Heart left ventricle (tissue), 16 donors: Measurements from ENCODE around the gene SLC9A9. TPM values are rescaled to one million over a fixed set of nuclear protein-coding genes. Genes with fewer than 3 reads are reported as not detected.
A peak's percentile ranks its signal among the peaks of the same experiment; 100 is the strongest.

Source experiments
- ATAC-seq, 4 donors: fragments of 200-7000 bp; cut with Tn5 transposase; one replicate each; pipeline ENCODE4 v1.9.1; 2020 to 2022; ENCODE audit warnings: moderate library complexity in 4 of 4, mild to moderate bottlenecking in 3 of 4, moderate number of reproducible peaks in 1 of 4
- DNase-seq, 5 donors: peaks; one replicate each; pipeline ENCODE4 v3.0.0-alpha.2; 2020
- H3K27ac ChIP-seq, 12 donors: fragments of 200-600 bp; sonication (generic) in 4 of 12; one replicate each; pipeline versions ENCODE4 v1.5.0 to v1.8.0; 2016 to 2022; ENCODE audit warnings: mild to moderate bottlenecking in 2 of 12
- H3K27me3 ChIP-seq, 9 donors: fragments of 200-600 bp; sonication (generic) in 2 of 9; one replicate each; pipeline versions ENCODE4 v1.5.1 to v1.8.0; 2016 to 2022; ENCODE audit warnings: mild to moderate bottlenecking in 3 of 9
- H3K36me3 ChIP-seq, 9 donors: fragments of 200-600 bp; sonication (generic) in 2 of 9; one replicate each; pipeline versions ENCODE4 v1.5.0 to v1.8.0; 2018 to 2022; ENCODE audit warnings: mild to moderate bottlenecking in 2 of 9
- H3K4me1 ChIP-seq, 12 donors: fragments of 200-600 bp; sonication (generic) in 4 of 12; one replicate each; pipeline versions ENCODE4 v1.5.0 to v1.8.0; 2016 to 2022; ENCODE audit warnings: mild to moderate bottlenecking in 3 of 12
- H3K4me3 ChIP-seq, 12 donors: fragments of 200-600 bp; sonication (generic) in 4 of 12; one replicate each; pipeline versions ENCODE4 v1.5.0 to v1.8.0; 2017 to 2022; ENCODE audit warnings: mild to moderate bottlenecking in 9 of 12, moderate library complexity in 4 of 12
- H3K9me3 ChIP-seq, 12 donors: fragments of 200-600 bp; sonication (generic) in 4 of 12; one replicate each; pipeline versions ENCODE4 v1.5.0 to v1.8.0; 2016 to 2022; ENCODE audit warnings: mild to moderate bottlenecking in 1 of 12
- POLR2A ChIP-seq, 2 donors: fragments of 450-650 bp; IDR thresholded peaks; one replicate each; pipeline ENCODE4 v1.6.1; 2017; ENCODE audit warnings: antibody characterized with exemption in 2 of 2, mild to moderate bottlenecking in 2 of 2, moderate library complexity in 2 of 2
- WGBS, 4 donors: extraction: QIAGEN DNeasy Blood & Tissue Kit in 2 of 4; methylation state at CpG; one replicate each; pipeline versions ENCODE4 v1.1.5 to v1.1.7; 2013 to 2018; 5-methylcytosine and 5-hydroxymethylcytosine counted together
- intact Hi-C, 10 donors: fragments of 100-400 bp; cut with DNase I; formaldehyde crosslinking; loops; one replicate each; pipeline versions ENCODE4 v1.11.1 to v1.14.2; 2022
- polyA plus RNA-seq, 2 donors: library from polyadenylated mRNA; stranded (reverse); fragments of 200-250 nt; gene quantifications; one replicate each; pipeline ENCODE4 v1.2.3, GENCODE V29; 2013
- total RNA-seq, 9 donors: library from RNA; depleted of rRNA in 2 of 9; stranded (reverse); fragments of >200 nt in 2 of 9; fragmentation: NEBNext Ultra II Directional in 3 of 9; extraction: Animal tissue kit (Norgen Biotek cat#: 25700) in 3 of 9; gene quantifications; one replicate each; pipeline versions ENCODE4 v1.1.0 to v1.2.4, GENCODE V29; 2016 to 2023
- TF ChIP-seq, protein P1 (sequence below), 12 donors: fragments of 200-600 bp; sonication (generic) in 4 of 12; IDR thresholded peaks; one replicate each; pipeline versions ENCODE4 v1.5.0 to v1.8.0; 2018 to 2022; ENCODE audit warnings: antibody characterized with exemption in 12 of 12, mild to moderate bottlenecking in 5 of 12
- donor health status: ischemic (EF 13 %, LVEDD 7.1; RV severe dilation, severe dysfunction).
- donor health status: healthy with polysubstance abuse.
- donor health status: DM: no; HTN: yes; CAD: no.
- donor health status: DM: no; HTN: no; CAD: no.
- donor health status: ischemic (EF 25% LVEDD 6.9; RV normal size, moderate dysfunction).
- donor health status: ischemic (EF 25% LVEDD 5.7; RV mildly dilated, moderate dysfunction).
- donor health status: healthy.
- donor health status: DM: yes; HTN: yes; CAD: no.
- donor health status: ischemic (EF 35%, LVEDD 5.7; RV mildly dilated, moderate dysfunction).
- donor health status: nonischemic (EF 11% LVEDD 7.7; RV severe dilation, severe dysfunction).
- donor health status: DM: yes; HTN: yes; CAD: no.
- donor health status: PGD.
- donor health status: ischemic (EF 29% LVEDD 5.4; RV normal size, mild dysfunction).
- donor health status: nonischemic (EF 23%, LVEDD 6.1; RV moderate dilation, normal function).

Gene SLC9A9
- total and polyA plus RNA-seq, 11 donors = 0.76 to 17.5 (median 3.3) TPM

DNA sequence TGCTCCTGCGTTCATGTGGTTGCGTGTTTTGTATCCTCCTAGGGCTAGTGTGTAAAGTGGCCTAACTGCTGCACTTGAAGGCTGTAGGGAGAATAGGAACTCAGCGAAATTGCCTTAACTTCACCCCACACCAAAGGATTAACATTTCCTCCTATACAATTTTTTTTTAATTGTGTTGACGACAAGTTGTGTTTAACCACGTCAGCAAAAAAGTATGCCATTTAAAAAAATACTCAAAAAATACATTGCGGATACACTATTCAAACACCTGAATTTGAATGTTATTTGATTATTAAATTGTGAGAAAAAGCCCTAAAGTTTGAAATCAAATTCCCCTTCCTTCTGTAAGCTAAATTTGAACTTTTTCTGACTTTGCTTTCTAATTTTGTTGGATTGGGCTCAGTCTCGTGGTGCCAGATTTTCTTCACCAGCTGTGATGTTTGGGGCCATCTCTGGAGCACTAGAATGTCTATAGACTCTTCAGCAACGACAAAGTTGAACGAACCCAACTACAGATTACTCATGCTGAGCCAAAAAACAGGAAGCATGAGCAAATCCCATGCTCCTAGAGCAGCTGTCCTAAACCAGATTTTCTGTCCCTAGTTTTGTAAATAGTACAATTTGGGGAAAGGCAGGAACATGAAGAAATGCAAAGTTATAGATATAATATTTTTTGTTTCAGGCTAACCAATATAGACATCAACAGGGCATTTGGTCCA lies 8.1 kb upstream of the SLC9A9 start:
- TF ChIP-seq, protein P1, sequence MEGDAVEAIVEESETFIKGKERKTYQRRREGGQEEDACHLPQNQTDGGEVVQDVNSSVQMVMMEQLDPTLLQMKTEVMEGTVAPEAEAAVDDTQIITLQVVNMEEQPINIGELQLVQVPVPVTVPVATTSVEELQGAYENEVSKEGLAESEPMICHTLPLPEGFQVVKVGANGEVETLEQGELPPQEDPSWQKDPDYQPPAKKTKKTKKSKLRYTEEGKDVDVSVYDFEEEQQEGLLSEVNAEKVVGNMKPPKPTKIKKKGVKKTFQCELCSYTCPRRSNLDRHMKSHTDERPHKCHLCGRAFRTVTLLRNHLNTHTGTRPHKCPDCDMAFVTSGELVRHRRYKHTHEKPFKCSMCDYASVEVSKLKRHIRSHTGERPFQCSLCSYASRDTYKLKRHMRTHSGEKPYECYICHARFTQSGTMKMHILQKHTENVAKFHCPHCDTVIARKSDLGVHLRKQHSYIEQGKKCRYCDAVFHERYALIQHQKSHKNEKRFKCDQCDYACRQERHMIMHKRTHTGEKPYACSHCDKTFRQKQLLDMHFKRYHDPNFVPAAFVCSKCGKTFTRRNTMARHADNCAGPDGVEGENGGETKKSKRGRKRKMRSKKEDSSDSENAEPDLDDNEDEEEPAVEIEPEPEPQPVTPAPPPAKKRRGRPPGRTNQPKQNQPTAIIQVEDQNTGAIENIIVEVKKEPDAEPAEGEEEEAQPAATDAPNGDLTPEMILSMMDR (IDR thresholded peaks at IDR 0.05) = no peak
- TF ChIP-seq POLR2A (IDR thresholded peaks at IDR 0.05) = no peak
- 78 to 80% (median 79%) methylated on average over 9 of the region's 9 CpGs for whole genome bisulfite sequencing, 4 donors
- ATAC-seq = peak in 1 of 4 donors; percentile 39

DNA sequence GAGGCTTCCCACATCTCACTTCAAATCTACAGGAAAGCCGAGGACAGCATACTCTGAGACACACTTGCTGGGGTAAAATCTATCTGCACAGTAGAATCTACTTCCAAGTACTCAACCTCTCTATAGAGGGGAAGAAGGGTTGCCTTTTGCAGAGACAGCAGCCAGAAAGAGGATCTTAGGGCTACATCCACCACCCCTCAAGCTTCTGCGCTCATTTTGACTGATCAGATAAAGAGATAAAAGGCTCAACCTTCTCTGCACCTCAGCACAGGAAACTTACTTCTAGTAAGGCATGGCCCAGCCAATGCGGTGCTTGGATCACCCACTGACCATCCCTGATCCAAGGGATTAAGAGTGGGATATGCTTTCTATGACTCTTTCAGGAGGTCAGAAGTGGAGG lies 6.9 kb upstream of the SLC9A9 start:
- ATAC-seq (peak in 1 of 4 donors; percentile 38), DNase-seq (no peak)
- peak overlapping the region in 1 of 12 donors; percentile 47 for H3K27ac ChIP-seq
- TF ChIP-seq POLR2A (IDR thresholded peaks at IDR 0.05) = no peak
- TF ChIP-seq, protein P1 (IDR thresholded peaks at IDR 0.05) = no peak
- no peaks in the 10 kb centered on the region for H3K27me3 ChIP-seq
- intact Hi-C loops = no loop called here
- WGBS, 4 donors = 78 to 89% (median 80%) methylated on average over 3 of the region's 3 CpGs
- peaks cover 0 to 8% (median 0%) of the 10 kb centered on the region in 12 donors for H3K9me3 ChIP-seq
- H3K36me3 ChIP-seq = no peaks in the 10 kb centered on the region
- no peak overlapping the region for H3K4me3 ChIP-seq
- peaks cover 0 to 11% (median 0%) of the 10 kb centered on the region in 12 donors for H3K4me1 ChIP-seq

More for the DNA sequence above, 8.1 kb upstream of the SLC9A9 start:
- intact Hi-C loops = no loop called here
- DNase-seq = no peak
- H3K27me3 ChIP-seq = no peaks in the 10 kb centered on the region
- no peak overlapping the region for H3K4me3 ChIP-seq
- no peaks in the 10 kb centered on the region for H3K36me3 ChIP-seq
- H3K9me3 ChIP-seq = peaks cover 0 to 8% (median 0%) of the 10 kb centered on the region in 12 donors
- no peaks in the 10 kb centered on the region for H3K4me1 ChIP-seq
- no peak overlapping the region for H3K27ac ChIP-seq

DNA sequence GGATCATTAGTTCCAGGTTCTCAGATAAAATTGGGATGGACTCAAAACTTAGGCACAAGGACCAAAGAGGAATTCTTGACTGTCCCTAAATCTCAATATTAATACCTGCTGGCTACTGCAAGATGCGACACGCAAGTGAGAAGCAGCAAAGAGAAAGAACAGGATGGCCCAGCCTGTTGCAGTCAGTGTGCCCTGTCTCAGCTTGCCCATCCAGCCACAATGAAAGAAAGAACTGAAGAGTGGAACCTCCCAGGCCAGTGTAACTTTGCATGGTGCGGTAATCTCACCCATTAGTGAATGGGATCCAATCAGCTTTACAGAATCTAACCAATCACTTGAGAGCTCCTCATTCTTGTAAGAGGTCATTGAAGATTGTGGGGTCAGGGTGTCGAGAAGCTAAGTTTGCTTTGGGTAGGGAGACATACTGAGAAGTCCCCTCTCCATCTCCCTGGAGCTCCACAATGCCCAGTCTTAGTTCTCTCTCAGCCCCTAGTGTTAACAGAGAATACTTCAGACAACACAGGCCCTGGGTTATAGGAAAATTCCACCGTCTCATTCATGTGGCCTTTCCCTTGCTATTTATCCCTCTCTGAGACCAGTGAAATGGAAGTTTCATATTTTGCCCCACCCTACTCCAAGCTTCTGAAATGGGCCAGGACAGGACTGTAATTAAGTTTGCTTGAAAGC lies 3.2 kb upstream of the SLC9A9 start:
- DNase-seq (no peak), ATAC-seq (no peak)
- Histone ChIP-seq H3K36me3 (no peaks in the 10 kb centered on the region), H3K9me3 (no peaks in the 10 kb centered on the region), H3K4me1 (peaks cover 0 to 39% (median 7%) of the 10 kb centered on the region in 12 donors), H3K27ac (no peak overlapping the region), H3K27me3 (no peaks in the 10 kb centered on the region), H3K4me3 (no peak overlapping the region)
- TF ChIP-seq, protein P1 (IDR thresholded peaks at IDR 0.05) = no peak
- no peak for TF ChIP-seq POLR2A (IDR thresholded peaks at IDR 0.05)
- WGBS, 4 donors = 83 to 89% (median 86%) methylated on average over 5 of the region's 5 CpGs
- intact Hi-C loops = no loop called here

DNA sequence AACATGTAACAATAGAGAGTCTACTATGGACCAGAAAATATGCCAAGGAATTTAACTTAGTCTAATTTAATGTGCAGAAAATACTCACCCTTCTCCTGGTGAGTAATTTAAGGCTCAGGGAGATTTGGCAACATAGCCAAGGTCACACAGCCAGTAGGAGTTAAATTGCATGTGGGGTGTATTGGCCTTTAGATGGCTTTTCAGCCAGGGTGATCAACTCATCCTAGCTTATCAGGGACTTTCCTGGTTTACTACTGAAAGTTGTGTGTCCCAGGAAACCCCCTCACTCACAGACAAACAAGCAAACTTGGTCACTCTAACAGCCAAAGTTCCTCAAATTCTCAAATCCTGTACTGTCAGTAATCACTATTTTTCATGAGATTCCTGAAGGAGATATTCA lies 2.6 kb upstream of the SLC9A9 start:
- H3K27ac ChIP-seq = peak overlapping the region in 1 of 12 donors; percentile 65
- intact Hi-C loops = no loop called here

More for the DNA sequence above, 2.6 kb upstream of the SLC9A9 start:
- no peaks in the 10 kb centered on the region for H3K27me3 ChIP-seq
- peaks cover 0 to 45% (median 7%) of the 10 kb centered on the region in 12 donors for H3K4me1 ChIP-seq
- H3K9me3 ChIP-seq = no peaks in the 10 kb centered on the region
- no peak for ATAC-seq
- DNase-seq = no peak
- H3K4me3 ChIP-seq = no peak overlapping the region
- TF ChIP-seq POLR2A (IDR thresholded peaks at IDR 0.05) = no peak
- TF ChIP-seq, protein P1 (IDR thresholded peaks at IDR 0.05) = no peak
- no peaks in the 10 kb centered on the region for H3K36me3 ChIP-seq
